Measurements from ENCODE around the gene ITIH5. TPM values are rescaled to one million over a fixed set of nuclear protein-coding genes. Genes with fewer than 3 reads are reported as not detected.

Gene ITIH5
- total RNA-seq, 1 donor from 2014 or later = not detected

- peaks cover 7% of the 10 kb centered on the region for H3K4me1 Mint-ChIP-seq (ENCODE audit: low read depth)
- peaks cover 4% of the 10 kb centered on the region for H3K27me3 Mint-ChIP-seq (ENCODE audit: low read depth)
- intact Hi-C loops (cut with micrococcal nuclease) = no loop called here
These were observed 122.6 kb downstream of the ITIH5 start for GRCh38 chr10:7544203-7544602.

GRCh38 chr10:7542189-7542914, 124.4 kb downstream of the ITIH5 start:
- Mint-ChIP-seq H3K4me3 (ENCODE audit: low read depth) (no peak overlapping the region), H3K9me3 (peaks cover 18% of the 10 kb centered on the region), H3K27ac (no peak overlapping the region), H3K36me3 (ENCODE audit: low read depth) (peaks cover 11% of the 10 kb centered on the region), H3K4me1 (ENCODE audit: low read depth) (peaks cover 11% of the 10 kb centered on the region), H3K27me3 (ENCODE audit: low read depth) (peaks cover 4% of the 10 kb centered on the region)
- intact Hi-C loops (cut with micrococcal nuclease) = no loop called here
- DNase-seq (ENCODE audit: low spot score) = no peak

More at GRCh38 chr10:7544203-7544602, 122.6 kb downstream of the ITIH5 start:
- H3K27ac Mint-ChIP-seq = no peak overlapping the region
- H3K4me3 Mint-ChIP-seq (ENCODE audit: low read depth) = no peak overlapping the region
- H3K36me3 Mint-ChIP-seq (ENCODE audit: low read depth) = no peaks in the 10 kb centered on the region
- peaks cover 4% of the 10 kb centered on the region for H3K9me3 Mint-ChIP-seq
- DNase-seq (ENCODE audit: low spot score) = no peak

- no peak overlapping the region for H3K4me3 Mint-ChIP-seq (ENCODE audit: low read depth)
- H3K36me3 Mint-ChIP-seq (ENCODE audit: low read depth) = peaks cover 14% of the 10 kb centered on the region
- no peak for DNase-seq (ENCODE audit: low spot score)
- peaks cover 11% of the 10 kb centered on the region for H3K4me1 Mint-ChIP-seq (ENCODE audit: low read depth)
- intact Hi-C loops (cut with micrococcal nuclease) = no loop called here
- no peaks in the 10 kb centered on the region for H3K27me3 Mint-ChIP-seq (ENCODE audit: low read depth)
- H3K27ac Mint-ChIP-seq = no peak overlapping the region
- H3K9me3 Mint-ChIP-seq = peaks cover 18% of the 10 kb centered on the region
These were observed 125.4 kb downstream of the ITIH5 start for GRCh38 chr10:7541137-7542087.

- H3K4me3 Mint-ChIP-seq (ENCODE audit: low read depth) = no peak overlapping the region
These were observed 127.7 kb downstream of the ITIH5 start for GRCh38 chr10:7538970-7539654.

GRCh38 chr10:7537126-7537525, 129.6 kb downstream of the ITIH5 start:
- Mint-ChIP-seq H3K9me3 (peaks cover 18% of the 10 kb centered on the region), H3K4me3 (ENCODE audit: low read depth) (no peak overlapping the region)
- intact Hi-C loops (cut with micrococcal nuclease) = no loop called here

More at GRCh38 chr10:7538970-7539654, 127.7 kb downstream of the ITIH5 start:
- no peak for DNase-seq (ENCODE audit: low spot score)
- Mint-ChIP-seq H3K27me3 (ENCODE audit: low read depth) (no peaks in the 10 kb centered on the region), H3K4me1 (ENCODE audit: low read depth) (peaks cover 11% of the 10 kb centered on the region), H3K9me3 (peaks cover 18% of the 10 kb centered on the region), H3K27ac (peak overlapping the region; percentile 89), H3K36me3 (ENCODE audit: low read depth) (peaks cover 14% of the 10 kb centered on the region)
- intact Hi-C loops (cut with micrococcal nuclease) = no loop called here

GRCh38 chr10:7534480-7534852, 132.3 kb downstream of the ITIH5 start:
- intact Hi-C loops (cut with micrococcal nuclease) = no loop called here
- no peak overlapping the region for H3K4me3 Mint-ChIP-seq (ENCODE audit: low read depth)
- H3K4me1 Mint-ChIP-seq (ENCODE audit: low read depth) = peaks cover 7% of the 10 kb centered on the region
- peaks cover 17% of the 10 kb centered on the region for H3K9me3 Mint-ChIP-seq
- H3K36me3 Mint-ChIP-seq (ENCODE audit: low read depth) = peaks cover 14% of the 10 kb centered on the region
- DNase-seq (ENCODE audit: low spot score) = no peak
- peaks cover 13% of the 10 kb centered on the region for H3K27me3 Mint-ChIP-seq (ENCODE audit: low read depth)
- no peak overlapping the region for H3K27ac Mint-ChIP-seq

More at GRCh38 chr10:7537126-7537525, 129.6 kb downstream of the ITIH5 start:
- Mint-ChIP-seq H3K27ac (no peak overlapping the region), H3K4me1 (ENCODE audit: low read depth) (peaks cover 11% of the 10 kb centered on the region), H3K36me3 (ENCODE audit: low read depth) (peaks cover 14% of the 10 kb centered on the region), H3K27me3 (ENCODE audit: low read depth) (peaks cover 2% of the 10 kb centered on the region)
- no peak for DNase-seq (ENCODE audit: low spot score)

- Mint-ChIP-seq H3K27ac (no peak overlapping the region), H3K27me3 (ENCODE audit: low read depth) (peaks cover 14% of the 10 kb centered on the region), H3K4me1 (ENCODE audit: low read depth) (peaks cover under 1% of the 10 kb centered on the region), H3K36me3 (ENCODE audit: low read depth) (peaks cover 11% of the 10 kb centered on the region), H3K9me3 (peaks cover 11% of the 10 kb centered on the region), H3K4me3 (ENCODE audit: low read depth) (no peak overlapping the region)
- intact Hi-C loops (cut with micrococcal nuclease) = no loop called here
- no peak for DNase-seq (ENCODE audit: low spot score)
These were observed 132.9 kb downstream of the ITIH5 start for GRCh38 chr10:7533657-7534479.

GRCh38 chr10:7532723-7533498, 133.9 kb downstream of the ITIH5 start:
- Mint-ChIP-seq H3K9me3 (peaks cover 3% of the 10 kb centered on the region), H3K4me3 (ENCODE audit: low read depth) (no peak overlapping the region)

GRCh38 chr10:7529638-7530037, 137.1 kb downstream of the ITIH5 start:
- Mint-ChIP-seq H3K27ac (no peak overlapping the region), H3K4me1 (ENCODE audit: low read depth) (peaks cover 6% of the 10 kb centered on the region), H3K9me3 (no peaks in the 10 kb centered on the region), H3K4me3 (ENCODE audit: low read depth) (no peak overlapping the region), H3K27me3 (ENCODE audit: low read depth) (peaks cover 24% of the 10 kb centered on the region), H3K36me3 (ENCODE audit: low read depth) (no peaks in the 10 kb centered on the region)
- DNase-seq (ENCODE audit: low spot score) = no peak
- intact Hi-C loops (cut with micrococcal nuclease) = loop anchor here (2.0 to 5.0 kb wide), 2 partner anchors 228 to 1773 kb away; no protein-coding TSS in a partner anchor

More at GRCh38 chr10:7532723-7533498, 133.9 kb downstream of the ITIH5 start:
- peaks cover 5% of the 10 kb centered on the region for H3K36me3 Mint-ChIP-seq (ENCODE audit: low read depth)
- no peaks in the 10 kb centered on the region for H3K4me1 Mint-ChIP-seq (ENCODE audit: low read depth)
- intact Hi-C loops (cut with micrococcal nuclease) = no loop called here
- H3K27ac Mint-ChIP-seq = no peak overlapping the region
- H3K27me3 Mint-ChIP-seq (ENCODE audit: low read depth) = peaks cover 18% of the 10 kb centered on the region
- no peak for DNase-seq (ENCODE audit: low spot score)

GRCh38 chr10:7527468-7527867, 139.3 kb downstream of the ITIH5 start:
- peaks cover 22% of the 10 kb centered on the region for H3K27me3 Mint-ChIP-seq (ENCODE audit: low read depth)
- no peaks in the 10 kb centered on the region for H3K9me3 Mint-ChIP-seq
- H3K4me1 Mint-ChIP-seq (ENCODE audit: low read depth) = peaks cover 14% of the 10 kb centered on the region
- H3K36me3 Mint-ChIP-seq (ENCODE audit: low read depth) = no peaks in the 10 kb centered on the region
- H3K27ac Mint-ChIP-seq = no peak overlapping the region
- no peak overlapping the region for H3K4me3 Mint-ChIP-seq (ENCODE audit: low read depth)
- intact Hi-C loops (cut with micrococcal nuclease) = loop anchor here (5.0 kb wide), 1 partner anchor 230 kb away; no protein-coding TSS in a partner anchor
- no peak for DNase-seq (ENCODE audit: low spot score)

- DNase-seq (ENCODE audit: low spot score) = no peak
- no peak overlapping the region for H3K4me3 Mint-ChIP-seq (ENCODE audit: low read depth)
These were observed 140.8 kb downstream of the ITIH5 start for GRCh38 chr10:7526017-7526400.

More at GRCh38 chr10:7526017-7526400, 140.8 kb downstream of the ITIH5 start:
- peaks cover 15% of the 10 kb centered on the region for H3K4me1 Mint-ChIP-seq (ENCODE audit: low read depth)
- no peak overlapping the region for H3K27ac Mint-ChIP-seq
- no peaks in the 10 kb centered on the region for H3K36me3 Mint-ChIP-seq (ENCODE audit: low read depth)
- peaks cover 14% of the 10 kb centered on the region for H3K27me3 Mint-ChIP-seq (ENCODE audit: low read depth)
- no peaks in the 10 kb centered on the region for H3K9me3 Mint-ChIP-seq
- intact Hi-C loops (cut with micrococcal nuclease) = loop anchor here (5.0 kb wide), 1 partner anchor 231 kb away; no protein-coding TSS in a partner anchor
